Activated CD4-positive, alpha-beta T cell treated with anti-CD3 and anti-CD28 coated beads, Interleukin-2, amount 50 U/mL, for 4 hours (primary cell): ENCODE measurements around the gene CDH23.

Source experiments
- DNase-seq, 2 experiments: peaks; one replicate each; pipeline ENCODE4 v3.0.0-alpha.2; 2020

Gene CDH23

DNA sequence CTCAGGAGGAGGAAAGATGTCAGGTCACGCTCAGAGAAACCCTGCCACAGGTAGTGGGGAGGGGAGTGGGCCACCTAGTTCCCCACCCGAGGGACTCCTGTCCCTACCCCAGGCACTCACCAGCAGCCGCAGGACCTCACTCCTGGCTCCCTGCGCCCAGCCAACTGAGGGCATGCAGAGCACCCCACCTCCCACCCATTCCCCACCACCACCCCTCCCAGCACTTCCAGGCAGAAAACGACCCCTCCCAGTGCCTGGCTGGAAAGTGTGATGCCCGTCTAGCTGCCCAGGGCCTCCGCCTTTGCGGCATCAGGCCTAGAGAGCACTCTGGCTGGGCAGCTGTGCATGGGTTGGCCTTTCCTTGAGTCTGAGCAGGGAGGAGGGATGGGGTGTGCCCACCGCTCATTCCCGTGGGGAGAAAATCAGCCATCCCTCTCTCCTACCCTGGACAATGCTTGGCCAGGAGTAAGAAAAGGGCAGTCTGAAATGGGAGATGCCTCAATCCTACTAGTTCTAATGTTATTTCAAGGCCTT is 321.5 kb downstream of the CDH23 start:
- no peak for DNase-seq

DNA sequence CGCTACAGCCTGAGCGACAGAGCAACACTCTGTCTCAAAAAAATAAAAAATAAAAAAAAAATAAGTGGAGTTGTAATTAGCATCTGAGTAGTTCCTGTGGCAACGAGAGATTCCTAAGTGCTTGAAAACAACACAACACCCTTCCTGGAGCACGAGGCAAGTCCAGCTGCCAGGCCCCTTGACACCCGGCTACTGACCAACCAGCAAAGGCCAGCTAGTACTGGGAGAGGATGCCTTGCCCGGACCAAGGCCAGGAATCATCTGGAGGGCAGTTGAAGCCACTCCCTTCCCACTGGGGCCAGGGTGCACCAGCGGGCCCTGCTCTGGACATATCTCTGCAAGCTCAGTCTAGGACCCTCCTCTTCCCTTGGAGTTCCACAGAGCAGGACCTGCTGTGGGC is 322.3 kb downstream of the CDH23 start:
- no peak for DNase-seq

DNA sequence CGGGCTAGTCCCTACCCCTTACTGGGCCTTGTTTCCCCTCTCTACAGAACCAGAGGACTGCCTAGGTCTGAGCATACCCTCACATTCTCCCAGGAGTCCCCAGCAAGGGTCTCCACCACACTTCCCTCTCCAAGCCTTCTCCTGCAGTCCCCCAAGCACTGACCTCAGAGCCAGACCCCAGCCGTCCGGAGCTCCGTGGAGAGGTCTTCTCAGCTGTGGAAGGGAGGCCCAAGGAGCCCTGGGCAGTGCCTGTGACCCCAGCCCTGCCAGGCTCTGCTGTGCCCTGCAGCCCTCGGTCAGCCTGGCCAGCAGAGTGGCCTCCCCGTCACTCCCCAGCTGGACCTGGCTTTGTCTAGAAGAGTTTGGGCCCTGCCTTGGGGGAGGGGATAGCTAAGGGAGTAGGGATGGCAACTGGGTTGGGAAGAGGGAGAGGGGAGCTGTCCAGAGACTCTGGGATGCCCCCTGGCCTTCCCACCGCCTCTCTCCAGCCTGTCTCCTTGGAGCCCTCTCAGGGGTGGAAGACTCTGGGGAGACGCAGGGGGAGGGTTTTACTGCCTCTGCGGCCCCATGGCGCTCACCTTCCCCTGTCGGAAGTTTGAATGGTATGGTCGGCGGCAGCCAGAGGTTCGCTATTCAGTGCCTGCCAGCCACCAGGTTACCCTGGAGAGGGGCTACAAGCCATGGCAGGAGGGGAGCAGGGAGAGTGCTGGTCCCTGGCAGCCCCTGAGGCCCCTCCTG is 322.9 kb downstream of the CDH23 start, which contains the start of gene C10orf105:
Gene C10orf105, minus strand, starts transcription at position 315 of the 738 bp plus-strand sequence. CDS start 3,441 bp downstream, outside the sequence.
- no peak for DNase-seq

DNA sequence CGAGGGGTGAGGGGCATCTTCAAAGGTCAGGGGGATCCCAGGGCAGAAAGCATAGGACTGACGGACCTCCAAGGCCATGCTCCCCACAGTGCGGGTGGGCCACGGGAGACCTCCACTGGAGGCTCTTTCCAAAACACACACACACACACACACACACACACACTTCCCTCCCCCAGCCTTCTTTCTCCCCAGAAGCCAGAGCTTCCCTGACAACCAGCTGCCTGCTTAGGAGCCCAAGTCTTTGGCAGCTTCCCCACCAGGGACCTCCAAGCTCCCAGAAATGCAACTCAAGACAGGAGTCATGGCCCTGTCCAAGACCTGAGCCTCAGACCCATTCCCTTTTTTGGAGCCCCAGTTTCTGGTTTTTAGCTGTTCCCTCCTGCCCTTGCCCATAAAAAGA is 323.6 kb downstream of the CDH23 start:
- DNase-seq: no peak

DNA sequence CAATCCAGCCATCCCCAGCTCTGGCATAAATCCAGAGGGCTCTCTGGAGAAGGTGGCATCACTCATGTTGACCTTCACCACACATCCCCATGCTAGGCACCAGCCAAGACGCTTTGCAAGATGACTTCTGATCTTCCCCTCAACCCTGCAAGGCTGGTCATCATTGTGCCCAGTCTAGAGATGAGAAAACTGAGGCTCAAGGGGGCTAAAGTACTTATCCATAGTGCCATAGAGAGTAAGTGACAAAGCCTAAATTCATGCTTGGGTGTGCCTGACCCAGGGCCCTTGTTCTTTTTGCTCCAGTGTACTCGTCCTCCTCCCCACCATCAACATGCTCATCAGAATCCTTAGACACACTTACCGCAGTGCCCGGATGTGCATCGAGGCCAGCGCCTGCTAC is 324.6 kb downstream of the CDH23 start:
- DNase-seq: no peak

DNA sequence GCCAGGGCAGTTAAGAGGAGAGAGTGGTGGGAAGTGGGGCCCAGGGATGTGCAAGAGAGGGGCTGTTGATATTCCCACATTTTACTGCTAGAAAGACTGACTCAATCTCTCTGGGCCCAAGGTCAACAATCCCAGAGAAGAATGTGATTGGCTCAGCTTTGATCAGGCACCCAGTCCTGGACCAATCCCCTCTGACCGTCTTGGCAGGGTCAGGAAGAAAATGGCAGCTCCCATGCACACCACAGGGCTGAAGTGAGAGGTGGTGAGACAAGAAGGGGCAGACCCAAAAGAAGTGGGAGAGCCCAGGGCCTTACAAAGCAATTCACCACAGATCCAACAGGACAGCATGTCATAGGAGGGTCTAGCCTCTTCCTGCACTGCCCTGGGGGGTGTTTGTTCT is 326.1 kb downstream of the CDH23 start:
- DNase-seq: no peak

DNA sequence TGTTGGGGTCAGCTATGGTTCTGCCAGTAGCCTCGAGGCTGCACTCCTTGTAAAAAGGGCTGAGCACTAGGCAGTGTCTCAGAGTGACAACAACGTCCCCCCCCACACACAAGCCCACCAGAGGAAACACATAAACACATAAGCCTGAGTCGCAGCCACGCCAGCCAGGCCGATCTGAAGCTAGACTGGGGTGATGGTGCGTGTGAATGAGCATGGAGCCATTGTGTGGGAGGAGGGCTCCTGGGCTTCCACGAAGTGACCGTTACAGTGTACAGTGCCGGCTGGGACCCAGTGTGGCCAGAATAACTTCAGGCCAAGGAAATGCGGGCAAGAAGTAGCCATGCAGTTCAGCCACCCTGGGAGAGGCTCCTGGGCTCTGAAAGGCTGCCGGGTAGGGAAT is 326.6 kb downstream of the CDH23 start:
- DNase-seq: no peak

DNA sequence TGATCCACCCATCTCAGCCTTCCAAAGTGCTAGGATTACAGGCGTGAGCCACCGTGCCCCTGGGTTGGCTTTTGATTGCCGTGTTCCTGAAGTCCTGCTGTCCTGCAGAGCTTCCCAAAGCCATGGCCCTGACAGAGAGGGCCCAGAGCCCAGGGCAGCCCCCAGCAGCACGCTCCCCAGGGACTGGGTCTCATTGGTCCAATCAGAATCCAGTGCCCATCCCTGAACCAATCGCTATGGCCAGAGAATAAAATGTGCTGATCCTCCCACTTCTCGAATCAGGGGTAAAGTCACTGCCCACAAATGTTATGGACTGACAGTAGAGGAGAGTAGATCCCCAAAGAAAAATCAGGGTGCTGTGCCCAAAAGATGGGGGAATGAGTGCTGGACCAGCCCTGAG is 327.8 kb downstream of the CDH23 start:
- no peak for DNase-seq

DNA sequence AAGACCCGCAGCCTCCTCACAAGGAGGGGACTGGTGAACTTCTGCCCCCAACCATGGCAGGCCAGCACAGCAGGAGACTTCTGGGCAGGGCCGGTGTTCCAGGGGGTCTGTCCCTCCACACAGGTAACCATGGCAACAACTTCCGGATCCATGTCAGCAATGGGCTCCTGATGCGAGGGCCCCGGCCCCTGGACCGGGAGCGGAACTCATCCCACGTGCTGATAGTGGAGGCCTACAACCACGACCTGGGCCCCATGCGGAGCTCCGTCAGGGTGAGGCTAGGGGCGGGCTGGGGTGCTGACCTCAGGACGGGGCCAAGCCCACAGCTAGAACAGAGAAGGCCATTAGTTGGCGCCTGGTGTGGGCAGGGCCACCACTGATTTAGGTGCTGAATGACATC is 328.5 kb downstream of the CDH23 start:
- DNase-seq: no peak

DNA sequence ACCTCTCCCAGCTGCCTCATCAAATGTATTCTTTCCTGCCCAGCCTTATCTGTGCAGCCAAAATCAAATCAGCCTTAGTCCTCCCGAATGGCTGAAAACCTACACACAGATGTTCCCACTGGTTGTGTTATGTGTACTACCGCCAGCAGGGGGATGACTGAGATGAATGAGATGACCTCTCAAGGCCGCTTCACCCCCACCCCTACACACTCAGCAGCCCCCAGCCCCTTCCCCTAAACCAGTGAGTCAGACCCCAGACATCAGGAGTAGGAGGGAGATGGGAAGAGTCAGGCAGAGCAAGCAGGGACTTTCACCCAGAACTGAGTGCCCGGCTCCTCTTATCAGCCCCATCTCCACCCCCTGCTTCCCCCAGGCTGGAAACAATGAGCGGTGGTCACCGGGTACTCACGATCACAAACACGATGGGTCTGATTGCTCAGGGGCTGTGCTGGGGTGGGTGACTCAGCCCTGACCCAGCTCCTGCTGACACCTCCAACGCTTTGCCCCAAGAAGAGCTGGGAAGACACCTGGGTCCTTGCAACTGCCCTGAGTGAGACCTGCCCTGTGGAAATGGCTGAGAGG is 329.4 kb downstream of the CDH23 start:
- DNase-seq: peak; percentile 77 to 84

DNA sequence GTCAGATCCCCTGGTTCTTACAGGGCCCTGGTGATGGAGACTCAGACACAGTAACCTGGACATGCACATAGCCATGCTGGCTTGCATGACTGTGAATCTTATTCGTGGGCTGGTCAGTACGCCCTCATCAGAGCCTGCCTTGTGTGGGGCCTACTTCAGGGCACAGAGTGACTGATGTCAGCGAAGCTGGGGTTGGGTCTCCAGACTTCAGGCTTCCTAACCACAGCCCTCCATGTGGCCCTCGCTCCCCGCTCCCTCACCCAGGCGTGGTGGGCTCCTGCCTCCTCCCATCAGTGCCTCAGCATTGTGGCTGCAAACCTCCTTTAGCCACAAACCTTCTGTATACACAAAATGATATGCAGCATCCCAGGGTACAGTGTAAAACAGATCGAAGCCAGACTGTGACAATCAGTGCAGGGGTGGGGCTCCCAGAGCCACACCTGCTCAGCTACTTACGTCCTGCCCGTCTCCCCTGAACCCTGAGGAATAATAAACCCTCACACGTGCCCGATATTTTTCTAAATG is 329.9 kb downstream of the CDH23 start:
- peak; percentile 34 to 35 for DNase-seq

DNA sequence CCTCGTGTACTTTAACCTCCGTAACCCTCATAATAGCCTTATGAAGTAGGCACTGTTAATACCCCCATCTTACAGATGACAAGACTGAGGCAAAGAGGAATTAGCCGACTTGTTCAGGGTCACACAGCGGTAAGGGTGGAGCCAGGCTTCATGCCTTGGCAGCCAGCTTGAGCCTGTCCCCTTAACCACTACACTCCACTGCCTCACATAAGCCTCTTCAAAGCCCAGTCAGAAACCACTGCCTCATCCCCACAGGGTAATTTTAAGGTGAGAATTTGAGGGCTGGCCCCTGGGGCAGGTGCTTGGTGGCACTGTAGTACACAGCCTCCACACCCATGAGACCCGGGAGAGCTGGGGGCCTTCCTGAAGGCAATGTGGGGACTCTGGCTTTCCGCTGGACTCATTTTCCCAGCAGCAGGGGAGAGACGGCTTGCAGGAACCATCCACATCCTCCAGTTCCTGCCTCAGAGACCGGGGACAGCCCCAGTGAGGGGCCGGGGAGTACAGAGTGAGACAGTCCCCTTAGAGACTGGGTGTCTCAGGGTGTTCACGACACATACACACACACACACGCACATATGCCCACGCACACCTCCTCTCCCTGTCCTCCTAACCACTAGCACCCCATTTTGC is 330.5 kb downstream of the CDH23 start:
- DNase-seq: peak; percentile 48 to 63

DNA sequence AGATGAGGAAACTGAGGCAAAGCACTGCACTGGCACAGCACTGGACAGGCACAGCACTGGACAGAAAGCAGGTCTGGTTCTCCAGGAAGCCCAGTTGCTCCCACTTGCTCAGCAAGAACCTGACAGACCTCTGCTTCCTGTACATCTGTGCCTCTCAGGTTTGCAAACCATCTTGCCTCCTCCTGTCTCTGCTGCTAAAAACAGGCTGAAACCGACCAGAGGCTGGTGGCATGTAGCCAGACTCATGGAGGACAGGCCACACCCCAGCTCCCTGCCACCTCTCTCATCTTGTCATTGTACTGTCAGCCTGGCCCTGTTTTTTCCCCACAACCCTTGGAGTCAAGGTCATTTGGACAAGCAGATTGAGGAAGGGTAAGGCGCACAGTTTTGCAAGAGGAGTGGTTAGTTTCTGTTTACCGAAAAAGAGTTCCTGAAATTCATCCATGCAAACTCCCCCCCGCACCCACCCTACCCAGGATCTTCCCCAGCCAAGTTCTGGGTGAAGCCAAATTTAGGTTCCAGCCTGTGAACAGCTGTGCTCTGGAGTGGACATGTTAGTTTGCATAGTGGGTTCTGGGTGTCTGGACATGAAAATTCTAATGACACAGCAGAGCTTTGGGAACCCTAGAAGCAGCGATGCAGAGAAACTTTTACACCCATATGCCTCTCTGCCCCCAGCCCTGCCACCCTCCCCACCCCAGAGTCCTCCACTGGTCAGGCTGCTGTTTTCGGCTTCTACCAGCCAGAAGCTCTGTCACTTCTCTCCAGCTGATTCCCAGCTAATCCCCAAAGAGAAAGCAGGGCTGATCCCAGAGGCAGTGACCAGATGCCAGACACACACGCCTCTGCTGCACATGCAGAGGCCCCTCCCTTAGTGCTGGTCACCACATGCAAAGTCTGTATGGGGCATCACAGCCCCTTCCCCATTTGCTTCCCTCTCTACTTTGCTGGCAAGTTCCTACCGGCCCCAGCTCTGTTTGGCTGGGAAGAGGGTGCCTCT is 331.3 kb downstream of the CDH23 start:
- DNase-seq: peak; percentile 36 to 41

DNA sequence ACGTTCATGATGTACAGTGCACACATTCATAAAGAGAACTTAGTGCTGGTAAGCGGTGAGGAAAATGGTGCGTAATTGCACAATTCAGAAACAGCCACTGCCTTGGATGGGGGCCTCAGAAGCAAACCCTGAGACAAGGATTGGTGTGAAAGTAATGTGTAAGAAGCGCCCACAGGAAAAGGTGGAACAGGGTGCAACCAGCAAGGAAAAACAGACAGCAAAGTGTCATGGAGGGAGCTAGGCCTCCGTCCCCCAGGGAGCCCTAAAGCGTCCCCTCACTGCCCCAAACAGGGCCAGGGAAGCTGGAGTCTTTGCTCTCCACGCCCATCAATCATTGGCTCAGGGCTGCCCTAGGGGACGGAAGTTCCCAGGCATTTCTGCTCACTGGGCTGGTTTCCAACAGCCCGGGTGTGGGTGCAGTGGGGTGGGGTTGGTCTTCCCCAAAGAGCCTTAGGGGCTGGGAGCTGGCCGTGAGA is 332.5 kb downstream of the CDH23 start:
- no peak for DNase-seq

DNA sequence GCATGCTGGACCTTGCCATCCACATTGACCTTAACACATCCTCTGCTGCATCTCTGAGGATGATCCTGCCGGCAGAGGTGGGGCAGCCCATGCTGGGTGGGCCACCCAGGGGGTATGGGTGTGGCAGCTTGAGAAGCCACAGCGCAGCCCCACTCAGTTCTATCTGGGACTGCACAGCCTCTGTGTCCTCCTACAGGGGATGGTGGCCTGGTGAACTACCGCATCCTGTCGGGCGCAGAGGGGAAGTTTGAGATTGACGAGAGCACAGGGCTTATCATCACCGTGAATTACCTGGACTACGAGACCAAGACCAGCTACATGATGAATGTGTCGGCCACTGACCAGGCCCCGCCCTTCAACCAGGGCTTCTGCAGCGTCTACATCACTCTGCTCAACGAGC is 335.1 kb downstream of the CDH23 start:
- no peak for DNase-seq

DNA sequence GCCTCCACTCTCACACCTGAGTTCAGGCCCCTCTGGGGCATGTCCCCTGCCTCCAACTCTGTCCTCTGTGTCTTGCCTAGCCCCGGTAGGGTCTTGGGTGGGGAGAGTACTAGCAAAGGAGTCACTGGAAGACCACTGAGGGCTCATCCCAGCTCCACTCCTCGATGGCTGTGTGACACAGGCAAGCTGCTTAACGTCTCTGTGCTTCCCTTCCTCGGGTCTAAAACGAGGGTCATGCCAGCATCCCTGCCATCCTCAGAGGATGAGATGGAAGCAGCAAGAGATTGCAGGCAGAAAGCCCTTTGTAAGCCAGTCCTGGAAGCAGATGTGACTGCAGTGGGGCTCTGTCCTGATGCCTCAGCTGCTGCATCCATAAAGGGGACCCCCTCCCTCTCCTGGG is 338.1 kb downstream of the CDH23 start:
- DNase-seq: no peak

DNA sequence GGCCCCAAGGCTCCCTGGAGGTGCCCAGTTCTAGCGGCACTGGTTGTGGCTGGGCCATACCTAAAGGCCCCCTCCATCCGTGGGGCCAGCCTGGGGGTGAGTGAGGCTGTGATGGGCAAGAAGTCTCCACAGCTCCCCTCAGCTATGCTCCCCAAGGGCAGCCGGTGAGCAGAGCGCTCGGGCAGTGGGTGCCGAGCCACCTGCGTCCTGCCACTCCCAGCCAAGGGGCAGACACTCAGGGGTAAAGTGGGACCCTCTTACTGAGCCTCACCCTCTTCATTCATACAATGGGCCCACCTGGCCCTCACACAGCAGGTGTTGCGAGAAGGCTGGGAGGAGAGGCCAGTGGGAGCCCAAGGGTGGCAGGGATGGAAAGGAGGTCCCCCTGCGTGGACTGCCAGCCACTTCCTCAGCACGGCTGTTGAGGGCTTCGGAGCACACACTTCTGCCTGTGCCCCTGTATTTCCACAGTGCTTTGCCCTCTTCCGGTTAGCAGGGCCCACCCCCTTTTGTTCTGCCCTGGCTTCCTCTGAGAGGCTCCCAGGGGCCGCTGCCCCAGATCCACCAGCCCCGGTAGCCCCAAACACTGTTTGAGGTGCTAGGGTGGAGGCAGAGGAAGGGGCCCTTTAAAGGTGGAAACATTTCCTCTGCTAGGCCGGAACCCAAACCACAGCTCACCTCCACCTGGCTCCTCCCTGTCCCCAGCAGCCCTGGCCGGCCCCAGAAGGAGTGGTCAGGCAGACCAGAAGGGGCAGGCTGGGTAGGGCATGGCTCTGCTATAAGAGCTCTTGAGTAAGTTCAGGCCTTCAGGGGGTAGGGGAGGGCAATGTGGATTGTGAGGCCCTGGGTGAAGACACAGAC is 339.2 kb downstream of the CDH23 start:
- DNase-seq: peak; percentile 33 to 41

DNA sequence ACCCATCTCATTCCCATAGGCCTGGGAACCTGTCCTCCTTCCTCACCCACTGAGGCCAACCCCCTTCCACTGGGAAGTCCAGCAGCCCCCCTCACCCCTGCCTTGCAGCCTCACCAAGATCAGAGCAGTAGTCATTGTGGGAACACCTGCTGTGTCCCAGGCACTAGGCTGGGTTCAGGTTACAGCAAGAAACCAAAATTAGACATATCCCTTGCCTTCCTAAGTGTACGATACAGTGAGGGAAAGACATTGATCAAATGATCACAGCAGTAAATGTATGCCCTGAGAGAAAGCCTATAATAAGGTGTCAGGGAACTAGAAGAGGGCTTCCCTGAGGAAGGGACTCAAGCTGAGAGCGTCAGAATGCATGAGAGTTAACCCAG is 339.8 kb downstream of the CDH23 start:
- no peak for DNase-seq

DNA sequence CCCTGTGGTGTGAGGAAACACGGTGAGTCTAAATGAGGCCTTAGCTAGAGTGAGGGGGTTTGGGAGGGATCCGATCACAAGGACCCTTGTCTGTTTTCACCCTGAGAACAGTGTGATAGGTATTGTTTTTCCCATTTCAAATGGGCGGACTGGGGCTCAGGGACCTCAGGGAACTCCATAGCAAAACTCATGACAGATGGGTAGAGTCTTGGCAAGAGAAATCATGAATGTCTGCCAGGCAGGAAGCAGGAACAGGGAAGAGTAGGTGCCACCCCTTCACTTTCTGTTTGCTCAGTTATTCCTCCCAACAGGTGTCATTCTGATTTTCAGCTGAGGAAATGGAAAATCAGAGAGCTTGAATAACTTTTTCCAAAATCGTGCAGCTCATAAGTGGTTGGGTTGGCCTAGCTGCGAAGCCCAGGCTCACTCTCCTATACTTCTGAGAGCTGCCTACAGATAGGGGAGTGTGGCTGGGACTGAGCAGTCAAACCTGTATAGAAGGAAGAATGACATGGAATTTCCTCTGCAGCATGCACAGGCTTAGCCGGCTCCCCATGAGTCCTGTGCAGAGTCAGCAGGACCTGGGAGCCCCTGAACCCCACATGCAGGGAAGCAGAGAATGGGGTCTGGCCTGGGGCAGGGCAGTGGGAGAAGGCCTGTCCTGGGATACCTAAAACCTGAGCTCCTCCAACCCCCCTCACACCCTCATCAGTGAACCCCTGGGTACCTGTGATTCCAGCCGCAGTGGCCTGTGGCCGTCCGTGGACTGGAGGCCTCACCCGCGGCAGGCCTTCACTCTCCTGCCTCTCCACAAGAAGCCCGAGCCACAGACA is 340.5 kb downstream of the CDH23 start:
- peak; percentile 42 to 46 for DNase-seq

DNA sequence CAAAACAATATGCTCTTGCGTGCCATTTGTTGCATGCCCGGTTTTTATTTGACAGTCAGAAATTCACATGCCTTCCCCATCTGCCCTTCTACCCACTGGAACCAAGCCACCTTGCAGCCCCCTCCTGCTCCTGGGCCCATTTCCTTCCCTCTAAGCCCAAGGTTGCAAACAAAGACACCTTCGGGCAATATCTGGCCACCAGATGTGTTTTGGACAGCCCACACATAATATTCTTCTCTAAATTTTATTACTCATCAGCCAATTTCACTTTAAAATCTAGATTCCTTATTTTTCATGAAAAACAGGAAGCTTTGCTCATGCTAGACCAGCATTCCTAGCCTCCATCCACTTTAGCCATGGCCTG is 341.1 kb downstream of the CDH23 start:
- no peak for DNase-seq
